ENCODE measurements around the gene IDH2.

The IDH2 gene

DNA sequence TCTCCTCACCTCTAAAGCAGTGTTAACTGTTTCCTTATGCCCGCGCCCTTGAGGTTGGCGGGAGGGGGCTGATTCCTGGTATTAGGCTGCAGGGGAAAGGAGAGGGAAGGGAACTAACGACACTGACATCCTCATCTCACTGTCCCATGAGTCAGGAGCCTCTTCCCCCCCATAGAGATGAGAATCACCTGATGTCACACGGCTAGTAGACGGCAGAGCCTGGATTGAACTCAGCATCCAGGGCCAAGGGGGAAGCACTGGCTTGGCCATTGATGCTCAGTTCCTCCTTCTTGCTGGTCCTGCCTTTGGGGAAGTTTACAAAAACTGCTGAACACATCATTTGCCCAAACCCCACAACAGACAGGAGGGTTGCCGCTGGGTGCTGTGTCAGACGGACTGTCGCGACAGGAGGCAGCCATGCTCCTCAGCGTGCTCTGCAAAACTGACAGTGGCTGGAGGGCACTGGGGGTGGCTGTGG is 38.5 kb downstream of the IDH2 start:
- no peak for DNase-seq (ENCODE audit: low spot score)

DNA sequence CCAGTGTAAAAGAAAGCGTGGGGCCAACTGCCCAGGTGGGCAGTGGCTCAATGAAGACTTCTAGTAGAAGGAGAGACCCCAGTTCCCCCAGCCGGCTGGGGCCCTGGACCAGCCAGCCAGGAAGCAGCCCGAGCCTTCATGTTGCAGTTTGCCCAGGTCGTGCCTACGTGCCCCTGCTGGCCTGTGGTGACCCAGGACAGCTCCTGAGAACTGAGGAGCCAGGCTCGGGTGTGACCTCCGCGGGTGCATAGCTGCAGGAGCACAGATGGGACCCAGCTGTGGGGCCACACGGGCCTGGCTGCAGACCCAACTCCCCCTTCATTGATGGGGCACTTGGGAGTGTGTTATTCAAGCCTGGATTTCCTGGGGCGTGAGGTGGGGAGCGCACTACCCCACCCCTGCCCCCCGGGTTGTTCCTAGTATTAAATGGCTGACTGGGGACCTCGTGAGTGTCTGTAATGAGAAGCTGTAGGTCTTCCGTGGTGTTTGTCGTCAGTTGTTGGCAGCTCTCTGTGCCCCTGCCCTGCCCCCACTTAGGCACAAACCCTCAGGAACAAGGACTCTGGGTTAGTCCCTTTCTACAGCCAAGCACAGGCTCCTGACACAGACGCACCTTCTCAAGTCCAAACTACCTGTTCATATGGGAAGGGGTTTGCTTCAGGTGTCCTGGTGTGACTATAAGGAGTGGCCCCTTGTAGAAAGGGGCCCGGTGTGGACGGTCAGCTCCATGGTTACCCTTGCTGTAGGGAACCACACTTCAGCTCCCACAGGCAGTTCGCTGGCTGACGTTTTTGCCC is 39.1 kb downstream of the IDH2 start:
- DNase-seq (ENCODE audit: low spot score) = no peak

- no peak for DNase-seq (ENCODE audit: low spot score)
These were observed 39.8 kb downstream of the IDH2 start for GRCh38 chr15:90062462-90062932.

GRCh38 chr15:90062023-90062442 is 40.2 kb downstream of the IDH2 start:
- DNase-seq (ENCODE audit: low spot score) = no peak

DNA sequence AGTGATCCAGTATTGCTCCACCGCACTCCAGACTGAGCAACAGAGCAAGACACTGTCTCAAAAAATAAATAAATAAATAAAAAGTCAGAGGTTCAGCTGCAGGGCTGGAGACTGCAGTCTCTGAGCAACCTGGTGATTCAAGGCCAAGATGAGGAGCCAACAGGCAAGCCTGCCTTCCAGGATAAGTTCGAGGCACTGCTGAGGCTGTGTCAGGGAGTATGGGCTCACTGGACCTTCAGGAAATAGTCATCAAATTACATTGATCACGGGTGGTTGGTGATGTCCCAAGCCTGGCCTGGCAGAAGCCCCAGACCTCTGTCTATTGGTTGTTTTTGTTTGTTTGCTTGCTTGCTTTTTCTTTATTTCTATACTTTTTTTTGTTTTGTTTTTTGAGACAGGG is 41.5 kb downstream of the IDH2 start:
- DNase-seq (ENCODE audit: low spot score) = no peak

GRCh38 chr15:90059208-90059985 is 42.9 kb downstream of the IDH2 start:
- no peak for DNase-seq (ENCODE audit: low spot score)

GRCh38 chr15:90058775-90059174 is 43.5 kb downstream of the IDH2 start:
- DNase-seq (ENCODE audit: low spot score) = no peak

GRCh38 chr15:90058308-90058707 is 44.0 kb downstream of the IDH2 start:
- DNase-seq (ENCODE audit: low spot score) = no peak

DNA sequence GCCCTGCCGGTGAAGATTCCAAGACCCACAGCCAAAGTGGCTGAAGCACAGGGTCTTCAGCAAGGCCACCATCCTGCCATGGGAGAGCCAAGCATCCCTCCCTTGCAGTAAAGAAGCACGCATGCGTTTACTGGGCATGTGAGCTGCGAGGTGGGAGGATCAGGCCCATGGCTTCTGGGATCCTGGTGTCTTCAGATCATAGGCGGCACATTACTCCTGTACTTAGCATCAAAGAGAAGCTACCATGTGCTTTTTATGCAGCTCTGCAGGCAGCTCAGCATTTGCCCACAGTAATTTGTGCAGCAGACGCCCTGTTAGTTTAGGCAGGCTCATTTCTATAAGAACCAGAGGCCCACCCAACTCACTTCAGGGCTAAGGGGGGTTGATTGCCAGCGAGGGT is 45.7 kb downstream of the IDH2 start:
- no peak for DNase-seq (ENCODE audit: low spot score)

DNA sequence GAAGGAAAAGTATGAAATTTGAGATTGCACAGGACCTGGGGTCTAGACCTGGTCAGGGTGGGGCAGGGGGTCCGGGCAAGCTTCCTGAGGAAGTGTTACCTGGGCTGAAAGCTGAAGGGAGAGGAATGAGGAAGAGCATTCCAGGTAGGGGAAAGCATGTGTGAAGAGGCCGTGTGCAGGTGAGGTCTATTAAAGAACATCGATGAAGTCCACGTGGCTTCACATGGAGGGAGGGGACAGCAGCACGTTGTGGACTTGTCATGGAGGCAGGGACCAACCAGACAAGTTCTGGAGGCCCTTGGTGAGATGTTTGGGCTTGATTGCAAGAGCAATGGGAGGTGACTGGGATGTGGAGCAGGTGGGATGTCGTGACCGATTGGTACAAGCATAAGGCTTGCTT is 47.1 kb downstream of the IDH2 start:
- no peak for DNase-seq (ENCODE audit: low spot score)

DNA sequence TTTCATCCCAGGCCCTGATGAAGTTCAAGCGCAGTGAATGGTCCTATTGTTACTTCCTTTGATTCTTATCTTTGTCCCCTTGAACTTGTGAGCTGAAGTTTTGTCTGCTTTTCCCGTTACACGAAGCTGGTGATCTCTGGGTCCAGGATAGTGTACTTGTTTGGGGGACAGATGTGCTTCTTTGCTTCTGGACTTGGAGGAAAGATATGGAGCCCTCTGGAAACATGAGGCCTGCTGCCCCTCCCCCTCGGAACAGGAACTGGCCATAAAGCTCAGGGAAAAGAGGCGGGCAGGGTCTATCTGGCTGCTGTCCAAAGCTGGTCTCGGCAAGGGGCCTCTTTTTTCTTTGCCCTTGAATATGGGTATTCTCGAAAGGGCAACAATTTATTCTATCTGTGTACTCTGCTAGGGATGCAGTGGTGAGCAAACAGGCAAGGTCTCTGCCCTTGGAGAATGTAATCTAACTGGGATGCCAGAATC is 47.6 kb downstream of the IDH2 start:
- no peak for DNase-seq (ENCODE audit: low spot score)

GRCh38 chr15:90053685-90054466 is 48.4 kb downstream of the IDH2 start:
- DNase-seq (ENCODE audit: low spot score) = no peak

GRCh38 chr15:90051874-90052273 is 50.4 kb downstream of the IDH2 start:
- no peak for DNase-seq (ENCODE audit: low spot score)

DNA sequence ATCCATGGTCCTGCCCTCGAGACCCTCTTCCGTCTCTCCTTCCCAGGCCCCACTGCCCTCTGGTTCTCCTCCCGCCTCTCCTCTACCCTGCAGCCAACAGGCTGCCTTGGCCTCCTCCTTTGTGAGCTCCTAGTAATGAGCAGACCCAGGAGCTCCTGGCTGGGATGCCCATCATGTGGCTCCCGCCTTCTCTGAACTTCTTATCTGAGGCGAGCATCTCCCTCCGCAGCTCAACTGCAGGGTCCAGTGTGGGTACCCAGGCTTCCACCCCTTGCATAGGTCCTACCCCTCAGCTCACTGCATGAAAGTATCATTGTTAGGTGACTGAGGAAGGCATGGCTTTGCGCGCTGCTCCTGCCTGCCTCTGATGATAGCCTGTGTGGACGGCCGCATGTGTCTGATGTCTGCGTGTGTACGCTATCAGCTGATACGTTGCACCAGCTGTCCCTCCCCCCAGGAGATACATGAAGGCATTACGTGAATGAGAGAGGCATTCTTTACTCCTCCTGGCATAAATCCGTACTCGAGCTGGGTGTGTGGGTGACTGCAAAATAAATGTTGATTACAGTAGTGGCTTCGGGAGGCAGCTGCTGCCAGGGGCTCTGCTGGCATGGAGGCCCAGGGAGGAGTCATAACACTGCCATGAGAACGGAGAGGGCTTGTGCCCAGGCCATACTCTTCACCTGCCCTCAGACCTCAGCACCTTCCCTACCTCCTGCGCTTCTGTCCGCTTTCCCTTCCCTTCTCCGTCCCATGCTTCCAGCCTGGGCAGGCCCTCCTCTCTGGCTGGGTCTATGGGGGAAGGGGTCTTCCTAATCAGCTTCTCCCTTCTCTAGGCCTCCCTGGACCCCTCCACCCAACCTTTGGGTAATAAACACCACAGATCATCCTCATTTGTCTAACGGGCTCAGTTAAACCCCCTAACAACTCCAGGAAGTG is 52.3 kb downstream of the IDH2 start:
- DNase-seq (ENCODE audit: low spot score) = no peak

- DNase-seq (ENCODE audit: low spot score) = no peak
These were observed 53.2 kb downstream of the IDH2 start for GRCh38 chr15:90049030-90049429.

DNA sequence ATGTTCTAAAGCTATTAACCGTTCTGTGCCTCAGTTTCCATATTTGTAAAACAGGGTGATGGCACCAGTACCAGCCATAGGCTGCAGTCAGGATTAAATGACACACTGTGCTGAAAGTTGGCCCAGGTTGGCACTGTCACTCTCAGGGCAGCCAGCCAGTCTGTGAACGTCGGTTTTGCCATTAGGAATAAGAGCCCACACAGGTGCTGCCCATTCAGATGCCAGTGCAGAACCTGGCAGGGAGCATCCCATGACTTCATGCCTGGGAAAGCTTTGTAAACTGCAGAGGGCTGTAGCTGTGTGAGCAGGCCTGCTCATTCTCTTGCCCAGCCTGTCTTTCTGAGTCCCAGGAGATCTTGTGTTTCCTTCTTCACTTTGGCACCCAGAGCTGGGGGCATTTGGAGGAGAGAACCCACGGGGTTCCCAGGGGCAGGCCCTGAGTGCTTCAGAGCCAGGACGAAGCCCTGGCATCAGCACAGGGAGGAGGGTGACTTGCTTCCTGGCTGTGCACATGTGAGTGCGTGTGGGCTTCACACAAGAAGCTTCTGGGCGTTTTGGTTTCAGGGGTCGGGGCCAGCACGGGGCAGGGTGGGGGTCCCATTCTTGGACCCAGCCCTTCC is 54.2 kb downstream of the IDH2 start:
- DNase-seq (ENCODE audit: low spot score) = no peak

- no peak for DNase-seq (ENCODE audit: low spot score)
These were observed 55.3 kb downstream of the IDH2 start for GRCh38 chr15:90046911-90047392.

GRCh38 chr15:90046289-90046688 is 56.0 kb downstream of the IDH2 start:
- DNase-seq (ENCODE audit: low spot score) = no peak

- DNase-seq (ENCODE audit: low spot score) = no peak
These were observed 57.3 kb downstream of the IDH2 start for GRCh38 chr15:90044916-90045371.

DNA sequence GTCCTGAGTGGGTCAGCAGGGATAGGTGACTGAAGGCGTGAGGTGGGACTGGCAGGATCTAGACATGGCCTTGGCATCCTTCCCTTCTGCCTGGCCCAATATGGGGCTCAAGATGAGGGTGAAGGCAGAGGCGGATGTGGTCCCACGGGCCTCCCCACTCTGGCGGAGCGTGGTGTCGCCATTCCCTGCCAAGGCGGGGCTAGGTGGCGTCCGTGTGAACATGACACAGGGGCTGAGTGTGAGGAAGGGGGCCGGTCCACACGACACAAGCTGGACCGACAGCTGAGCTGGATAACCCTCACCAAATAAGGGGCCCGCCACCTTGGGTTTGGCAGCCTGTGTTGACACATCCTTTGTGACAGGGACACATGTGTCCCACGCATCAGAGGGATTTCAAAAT is 58.1 kb downstream of the IDH2 start:
- no peak for DNase-seq (ENCODE audit: low spot score)
